ENCODE results near the gene SPATS2L.

DNA sequence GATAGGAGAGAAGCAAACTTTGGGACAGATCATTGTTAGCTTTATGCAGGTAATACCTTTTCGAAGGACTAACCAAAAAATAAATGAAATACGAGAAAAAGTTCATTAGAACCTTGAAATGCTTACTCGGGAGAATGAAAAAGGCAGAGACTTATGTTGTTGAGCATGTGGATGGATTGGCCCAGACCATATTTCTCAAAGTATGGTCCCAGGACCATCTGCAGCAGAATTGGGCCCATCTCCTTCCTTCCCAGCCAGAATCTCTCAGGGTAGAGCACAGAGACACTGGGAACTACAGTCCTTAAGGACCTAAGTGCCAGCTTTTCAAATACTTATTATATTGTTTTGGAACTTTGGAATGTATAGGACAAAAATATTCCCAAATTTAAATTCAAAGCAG is 152.6 kb downstream of the SPATS2L start:
- TF ChIP-seq, protein P1, sequence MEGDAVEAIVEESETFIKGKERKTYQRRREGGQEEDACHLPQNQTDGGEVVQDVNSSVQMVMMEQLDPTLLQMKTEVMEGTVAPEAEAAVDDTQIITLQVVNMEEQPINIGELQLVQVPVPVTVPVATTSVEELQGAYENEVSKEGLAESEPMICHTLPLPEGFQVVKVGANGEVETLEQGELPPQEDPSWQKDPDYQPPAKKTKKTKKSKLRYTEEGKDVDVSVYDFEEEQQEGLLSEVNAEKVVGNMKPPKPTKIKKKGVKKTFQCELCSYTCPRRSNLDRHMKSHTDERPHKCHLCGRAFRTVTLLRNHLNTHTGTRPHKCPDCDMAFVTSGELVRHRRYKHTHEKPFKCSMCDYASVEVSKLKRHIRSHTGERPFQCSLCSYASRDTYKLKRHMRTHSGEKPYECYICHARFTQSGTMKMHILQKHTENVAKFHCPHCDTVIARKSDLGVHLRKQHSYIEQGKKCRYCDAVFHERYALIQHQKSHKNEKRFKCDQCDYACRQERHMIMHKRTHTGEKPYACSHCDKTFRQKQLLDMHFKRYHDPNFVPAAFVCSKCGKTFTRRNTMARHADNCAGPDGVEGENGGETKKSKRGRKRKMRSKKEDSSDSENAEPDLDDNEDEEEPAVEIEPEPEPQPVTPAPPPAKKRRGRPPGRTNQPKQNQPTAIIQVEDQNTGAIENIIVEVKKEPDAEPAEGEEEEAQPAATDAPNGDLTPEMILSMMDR (CRISPR knock-in tag; IDR thresholded peaks at IDR 0.05), result no peak
- no peak for TF ChIP-seq MAX (IDR thresholded peaks at IDR 0.05)
- no peak for TF ChIP-seq RFX3 (CRISPR knock-in tag; IDR thresholded peaks at IDR 0.05)
- no peak for TF ChIP-seq ZNF12 (CRISPR knock-in tag; IDR thresholded peaks at IDR 0.05)
- TF ChIP-seq GFI1 (CRISPR knock-in tag; IDR thresholded peaks at IDR 0.05; ENCODE audit: borderline replicate concordance), result no peak
- TF ChIP-seq ZNF660 (CRISPR knock-in tag; IDR thresholded peaks at IDR 0.05; ENCODE audit: borderline replicate concordance, low read depth), result no peak
- TF ChIP-seq NCOA1 (CRISPR knock-in tag; IDR thresholded peaks at IDR 0.05), result no peak
- no peak for TF ChIP-seq SRSF9 (IDR thresholded peaks at IDR 0.05; ENCODE audit: borderline replicate concordance, insufficient read depth, low read depth, low read length, poor library complexity, severe bottlenecking)
- no peak for TF ChIP-seq POLR2A (IDR thresholded peaks at IDR 0.05; ENCODE audit: insufficient read depth in 1 of 2, low read depth in 2 of 2, low read length in 2 of 2)
- no peak for TF ChIP-seq TAF1 (CRISPR knock-in tag; IDR thresholded peaks at IDR 0.05)
